Measurements from ENCODE around the gene MRPL57. TPM values are rescaled to one million over a fixed set of nuclear protein-coding genes. Genes with fewer than 3 reads are reported as not detected.
"Not testable (repeated sequence)": the region's sequence is repeated elsewhere in the genome, so short reads cannot be mapped to it uniquely, and the experiment has no call there.

The MRPL57 gene
- 10 to 100 TPM; 17.8 to 36.3 (median 23.9) TPM for total RNA-seq

- peak in 3 of 4 donors; percentile 90 to 97 (median 93) for TF ChIP-seq POLR2A (IDR thresholded peaks at IDR 0.05)
- no peak for TF ChIP-seq EP300 (IDR thresholded peaks at IDR 0.05)
- TF ChIP-seq, protein P1, sequence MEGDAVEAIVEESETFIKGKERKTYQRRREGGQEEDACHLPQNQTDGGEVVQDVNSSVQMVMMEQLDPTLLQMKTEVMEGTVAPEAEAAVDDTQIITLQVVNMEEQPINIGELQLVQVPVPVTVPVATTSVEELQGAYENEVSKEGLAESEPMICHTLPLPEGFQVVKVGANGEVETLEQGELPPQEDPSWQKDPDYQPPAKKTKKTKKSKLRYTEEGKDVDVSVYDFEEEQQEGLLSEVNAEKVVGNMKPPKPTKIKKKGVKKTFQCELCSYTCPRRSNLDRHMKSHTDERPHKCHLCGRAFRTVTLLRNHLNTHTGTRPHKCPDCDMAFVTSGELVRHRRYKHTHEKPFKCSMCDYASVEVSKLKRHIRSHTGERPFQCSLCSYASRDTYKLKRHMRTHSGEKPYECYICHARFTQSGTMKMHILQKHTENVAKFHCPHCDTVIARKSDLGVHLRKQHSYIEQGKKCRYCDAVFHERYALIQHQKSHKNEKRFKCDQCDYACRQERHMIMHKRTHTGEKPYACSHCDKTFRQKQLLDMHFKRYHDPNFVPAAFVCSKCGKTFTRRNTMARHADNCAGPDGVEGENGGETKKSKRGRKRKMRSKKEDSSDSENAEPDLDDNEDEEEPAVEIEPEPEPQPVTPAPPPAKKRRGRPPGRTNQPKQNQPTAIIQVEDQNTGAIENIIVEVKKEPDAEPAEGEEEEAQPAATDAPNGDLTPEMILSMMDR (IDR thresholded peaks at IDR 0.05) = peak in 4 of 6 experiments; percentile 61 to 78 (median 70)
- TF ChIP-seq POLR2AphosphoS5 (IDR thresholded peaks at IDR 0.05) = peak; percentile 87 to 97
- WGBS, 2 donors = 0% methylated on average over 5 to 20 of the region's 93 CpGs
- peak; percentile 97 to 98 for ATAC-seq (ENCODE audit: low FRiP score in 2 of 2)
These were observed at the start of gene MRPL57, which contains the start of gene SKA3 for GRCh38 chr13:21176215-21176981. Gene MRPL57 (plus strand): TSS chr13:21176658. CDS start chr13:21176917, 259 bp downstream. Gene SKA3 (minus strand): TSS chr13:21176552. CDS start chr13:21176477, 75 bp downstream.

GRCh38 chr13:21130116-21130515 is 46.3 kb upstream of the MRPL57 start:
- Histone ChIP-seq H3K27me3 (no peaks in the 10 kb centered on the region), H3K4me3 (no peak overlapping the region), H3K36me3 (no peaks in the 10 kb centered on the region), H3K4me1 (peaks cover 0 to 3% (median 0%) of the 10 kb centered on the region in 4 donors), H3K9me3 (no peaks in the 10 kb centered on the region), H3K27ac (no peak overlapping the region)
- WGBS, 2 donors = 95 to 96% methylated on average over 2 of the region's 2 CpGs
- no peak for TF ChIP-seq EP300 (IDR thresholded peaks at IDR 0.05)
- TF ChIP-seq, protein P1 (IDR thresholded peaks at IDR 0.05) = no peak
- no peak for TF ChIP-seq POLR2AphosphoS5 (IDR thresholded peaks at IDR 0.05)
- TF ChIP-seq POLR2A (IDR thresholded peaks at IDR 0.05) = no peak
- ATAC-seq (ENCODE audit: low FRiP score in 2 of 2) = no peak
- DNase-seq = no peak

More at GRCh38 chr13:21176215-21176981, at the start of gene MRPL57, which contains the start of gene SKA3:
- Histone ChIP-seq H3K4me3 (peak within 1 kb of the TSS; percentile 66 to 90 (median 87)), H3K9me3 (no peaks in the 10 kb centered on the region), H3K27ac (peak within 1 kb of the TSS; percentile 90 to 99 (median 97)), H3K36me3 (no peaks in the 10 kb centered on the region), H3K27me3 (no peaks in the 10 kb centered on the region), H3K4me1 (peaks cover 11 to 24% (median 16%) of the 10 kb centered on the region in 4 donors)
- DNase-seq = peak; percentile 91 to 98

DNA sequence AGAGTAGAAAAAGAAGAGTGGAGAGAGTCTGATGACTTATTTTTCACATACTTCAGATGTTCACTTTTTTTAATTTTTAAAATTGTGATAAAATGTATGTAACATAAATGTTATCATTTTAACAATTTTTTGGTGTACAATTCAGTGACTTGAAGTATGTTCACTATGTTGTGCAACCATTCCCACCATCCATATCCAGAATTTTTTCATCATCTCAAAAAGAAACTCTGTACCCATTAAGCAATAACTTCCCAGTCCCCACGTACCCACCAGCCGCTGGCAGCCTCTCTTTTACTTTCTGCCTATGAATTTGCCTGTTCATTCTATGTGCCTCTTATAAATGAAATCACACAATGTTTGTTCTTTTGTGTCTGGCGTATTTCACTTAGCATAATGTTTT is 43.4 kb upstream of the MRPL57 start:
- Histone ChIP-seq H3K27me3 (no peaks in the 10 kb centered on the region), H3K9me3 (no peaks in the 10 kb centered on the region), H3K36me3 (no peaks in the 10 kb centered on the region), H3K27ac (no peak overlapping the region), H3K4me1 (peaks cover 0 to 3% (median 0%) of the 10 kb centered on the region in 4 donors), H3K4me3 (no peak overlapping the region)
- ATAC-seq (ENCODE audit: low FRiP score in 2 of 2) = no peak
- DNase-seq = no peak
- 58% methylated on average over 3 of the region's 3 CpGs for WGBS, 2 donors
- no peak for TF ChIP-seq EP300 (IDR thresholded peaks at IDR 0.05)
- TF ChIP-seq POLR2AphosphoS5 (IDR thresholded peaks at IDR 0.05) = no peak
- TF ChIP-seq, protein P1 (IDR thresholded peaks at IDR 0.05) = no peak
- no peak for TF ChIP-seq POLR2A (IDR thresholded peaks at IDR 0.05)

DNA sequence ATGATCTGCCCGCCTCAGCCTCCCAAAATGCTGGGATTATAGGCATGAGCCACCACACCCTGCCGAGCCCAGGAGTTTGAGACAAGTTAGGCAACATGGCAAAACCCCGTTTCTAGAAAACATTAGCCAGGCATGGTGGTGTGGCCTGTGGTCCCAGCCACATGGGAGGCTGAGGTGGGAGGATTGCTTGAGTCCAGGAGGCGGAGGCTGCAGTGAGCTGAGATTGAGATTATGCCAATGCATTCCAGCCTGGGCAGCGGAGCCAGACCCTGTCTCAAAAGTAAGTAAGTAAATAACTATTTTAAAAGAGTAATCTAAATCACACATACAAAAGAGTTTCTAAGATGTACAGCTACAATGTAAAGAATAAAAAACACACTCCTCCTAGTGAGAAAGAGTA is 42.0 kb upstream of the MRPL57 start:
- no peaks in the 10 kb centered on the region for H3K9me3 ChIP-seq
- ATAC-seq (ENCODE audit: low FRiP score in 2 of 2) = no peak
- peaks cover 0 to 3% (median 2%) of the 10 kb centered on the region in 4 donors for H3K4me1 ChIP-seq
- no peaks in the 10 kb centered on the region for H3K36me3 ChIP-seq
- no peak overlapping the region for H3K27ac ChIP-seq
- no peak for TF ChIP-seq POLR2A (IDR thresholded peaks at IDR 0.05)
- H3K27me3 ChIP-seq = no peaks in the 10 kb centered on the region
- no peak overlapping the region for H3K4me3 ChIP-seq
- 66 to 73% methylated on average over 5 of the region's 5 CpGs for WGBS, 2 donors
- DNase-seq = no peak

DNA sequence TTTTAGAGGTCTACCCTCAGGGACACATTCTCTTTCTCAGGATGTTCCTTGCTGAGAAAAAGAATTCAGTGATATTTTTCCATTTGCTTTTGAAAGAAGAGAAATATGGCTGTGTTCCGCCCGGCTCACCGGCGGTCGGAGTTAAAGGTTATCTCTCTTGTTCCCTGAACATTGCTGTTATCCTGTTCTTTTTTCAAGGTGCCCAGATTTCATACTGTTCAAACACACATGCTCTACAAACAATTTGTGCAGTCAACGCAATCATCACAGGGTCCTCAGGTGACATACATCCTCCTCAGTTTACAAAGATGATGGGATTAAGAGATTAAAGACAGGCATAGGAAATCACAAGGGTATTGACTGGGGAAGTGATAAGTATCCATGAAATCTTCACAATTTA is 40.6 kb upstream of the MRPL57 start:
- H3K36me3 ChIP-seq; H3K4me3 ChIP-seq; DNase-seq; H3K4me1 ChIP-seq; ATAC-seq (ENCODE audit: low FRiP score in 2 of 2); H3K9me3 ChIP-seq; H3K27ac ChIP-seq; H3K27me3 ChIP-seq: not testable (repeated sequence)
- WGBS, 2 donors = 90 to 92% methylated on average over 6 of the region's 6 CpGs

All from upper lobe of left lung (tissue), 6 donors.